HEK293T (cell line): Measurements from ENCODE around the gene DPP3.

Experiments used
- CTCF ChIA-PET: fragments of 350-600 bp; formaldehyde crosslinking; extraction: SDS; loops from one replicate; lab custom pipeline; 2021; ENCODE audit warnings: antibody characterized with exemption, inconsistent platforms; lab: Yijun Ruan, JAX
- POLR2A ChIA-PET: fragments of 350-600 bp; formaldehyde crosslinking; extraction: SDS; loops from one replicate; lab custom pipeline; 2020; ENCODE audit warnings: antibody characterized with exemption, inconsistent platforms; lab: Yijun Ruan, JAX
- DNase-seq: peaks from one replicate; pipeline ENCODE4 v3.0.0; 2012; ENCODE audit warnings: mixed read lengths; ENCODE audit errors: extremely low spot score
- ARNT ChIP-seq: fragments of 450-650 bp; IDR thresholded peaks from 2 replicates; pipeline ENCODE4 v1.6.1; 2017; ENCODE audit warnings: mild to moderate bottlenecking
- BHLHE40 ChIP-seq: fragments of 450-650 bp; IDR thresholded peaks from 2 replicates; pipeline ENCODE4 v1.6.1; 2016; ENCODE audit warnings: mild to moderate bottlenecking, moderate library complexity, borderline replicate concordance
- CTBP1 ChIP-seq: fragments of 450-650 bp; IDR thresholded peaks from 2 replicates; pipeline ENCODE4 v1.6.1; 2016; ENCODE audit warnings: borderline replicate concordance
- ELF4 ChIP-seq: fragments of 450-650 bp; IDR thresholded peaks from 2 replicates; pipeline ENCODE4 v1.6.1; 2017; ENCODE audit warnings: antibody characterized with exemption
- FOXA1 ChIP-seq: fragments of 450-650 bp; IDR thresholded peaks from 2 replicates; pipeline ENCODE4 v1.6.1; 2016; ENCODE audit warnings: mild to moderate bottlenecking
- FOXK2 ChIP-seq: fragments of 450-650 bp; IDR thresholded peaks from 2 replicates; pipeline ENCODE4 v1.6.1; 2016; ENCODE audit warnings: mild to moderate bottlenecking
- FOXM1 ChIP-seq: fragments of 450-650 bp; IDR thresholded peaks from 2 replicates; pipeline ENCODE4 v1.6.1; 2017; ENCODE audit warnings: mild to moderate bottlenecking, borderline replicate concordance
- HDGF ChIP-seq: fragments of 450-650 bp; IDR thresholded peaks from 2 replicates; pipeline ENCODE4 v1.6.1; 2017; ENCODE audit warnings: antibody characterized with exemption, borderline replicate concordance
- L3MBTL2 ChIP-seq: fragments of 450-650 bp; conservative IDR thresholded peaks from 2 replicates; pipeline ENCODE4 v1.6.1; 2016; ENCODE audit warnings: mild to moderate bottlenecking
- LEF1 ChIP-seq: fragments of 450-650 bp; IDR thresholded peaks from 2 replicates; pipeline ENCODE4 v1.6.1; 2017; ENCODE audit warnings: mild to moderate bottlenecking, borderline replicate concordance
- NFRKB ChIP-seq: fragments of 450-650 bp; IDR thresholded peaks from 2 replicates; pipeline ENCODE4 v1.6.1; 2016; ENCODE audit warnings: mild to moderate bottlenecking, moderate library complexity
- SP1 ChIP-seq: fragments of 450-650 bp; IDR thresholded peaks from 2 replicates; pipeline ENCODE4 v1.6.1; 2017
- SUZ12 ChIP-seq: fragments of 450-650 bp; IDR thresholded peaks from 2 replicates; pipeline ENCODE4 v1.6.1; 2016; ENCODE audit warnings: mild to moderate bottlenecking
- TARDBP ChIP-seq: fragments of 450-650 bp; IDR thresholded peaks from 2 replicates; pipeline ENCODE4 v1.6.1; 2016
- ZNF384 ChIP-seq: fragments of 450-650 bp; IDR thresholded peaks from 2 replicates; pipeline ENCODE4 v1.6.1; 2016
- TF ChIP-seq, protein P1 (sequence below): fragments of 450-650 bp; IDR thresholded peaks from 2 replicates; pipeline ENCODE4 v1.6.1; 2016

Gene DPP3

GRCh38 chr11:66443602-66444001 lies 36.6 kb upstream of the DPP3 start:
- no peak for DNase-seq
- TF ChIP-seq CTBP1 = no peak
- TF ChIP-seq BHLHE40 = no peak
- no peak for TF ChIP-seq L3MBTL2
- TF ChIP-seq LEF1 = no peak
- CTCF ChIA-PET = no interaction called here
- POLR2A ChIA-PET = no interaction called here

- TF ChIP-seq LEF1 (no peak), ELF4 (no peak), TARDBP (no peak), CTBP1 (no peak)
- ChIA-PET POLR2A (no interaction called here), CTCF (interaction anchor here (1.4 kb wide), 1 partner anchor 8 kb away, joined by 6 read pairs; the partner anchor contains the start of gene MRPL11)
- no peak for DNase-seq
These were observed 33.2 kb upstream of the DPP3 start for GRCh38 chr11:66447012-66447411.

DNA sequence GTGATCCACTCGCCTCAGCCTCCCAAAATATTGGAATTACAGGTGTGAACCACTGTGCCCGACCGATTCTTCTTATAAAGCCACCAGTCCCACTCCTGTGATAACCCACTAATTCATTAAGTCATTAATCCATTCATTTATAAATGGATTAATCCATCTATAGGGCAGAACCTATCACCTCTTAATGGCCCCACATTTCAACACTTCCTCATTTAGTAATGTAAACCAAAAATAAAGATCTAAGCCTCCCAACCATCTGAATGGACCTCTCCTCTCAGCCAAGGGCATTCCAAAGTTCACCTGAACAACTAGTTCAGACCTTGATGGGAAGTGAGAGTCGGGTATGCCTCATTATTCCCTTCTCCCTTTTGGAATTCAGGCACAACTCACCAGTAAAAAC lies 31.7 kb upstream of the DPP3 start:
- ChIA-PET CTCF (no interaction called here), POLR2A (no interaction called here)
- DNase-seq = no peak
- TF ChIP-seq CTBP1 (no peak), SUZ12 (no peak), NFRKB (no peak), FOXA1 (no peak), ARNT (no peak), FOXK2 (no peak), SP1 (no peak), FOXM1 (no peak), ELF4 (no peak), ZNF384 (no peak), HDGF (no peak), BHLHE40 (no peak)
- TF ChIP-seq, protein P1, sequence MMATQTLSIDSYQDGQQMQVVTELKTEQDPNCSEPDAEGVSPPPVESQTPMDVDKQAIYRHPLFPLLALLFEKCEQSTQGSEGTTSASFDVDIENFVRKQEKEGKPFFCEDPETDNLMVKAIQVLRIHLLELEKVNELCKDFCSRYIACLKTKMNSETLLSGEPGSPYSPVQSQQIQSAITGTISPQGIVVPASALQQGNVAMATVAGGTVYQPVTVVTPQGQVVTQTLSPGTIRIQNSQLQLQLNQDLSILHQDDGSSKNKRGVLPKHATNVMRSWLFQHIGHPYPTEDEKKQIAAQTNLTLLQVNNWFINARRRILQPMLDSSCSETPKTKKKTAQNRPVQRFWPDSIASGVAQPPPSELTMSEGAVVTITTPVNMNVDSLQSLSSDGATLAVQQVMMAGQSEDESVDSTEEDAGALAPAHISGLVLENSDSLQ = no peak

GRCh38 chr11:66450560-66450959 lies 29.7 kb upstream of the DPP3 start:
- DNase-seq = no peak
- no peak for TF ChIP-seq ELF4
- no peak for TF ChIP-seq NFRKB
- TF ChIP-seq CTBP1 = no peak
- ChIA-PET POLR2A (no interaction called here), CTCF (no interaction called here)

GRCh38 chr11:66451663-66452062 lies 28.6 kb upstream of the DPP3 start:
- ChIA-PET CTCF (no interaction called here), POLR2A (no interaction called here)
- no peak for DNase-seq
- TF ChIP-seq FOXM1 = no peak

DNA sequence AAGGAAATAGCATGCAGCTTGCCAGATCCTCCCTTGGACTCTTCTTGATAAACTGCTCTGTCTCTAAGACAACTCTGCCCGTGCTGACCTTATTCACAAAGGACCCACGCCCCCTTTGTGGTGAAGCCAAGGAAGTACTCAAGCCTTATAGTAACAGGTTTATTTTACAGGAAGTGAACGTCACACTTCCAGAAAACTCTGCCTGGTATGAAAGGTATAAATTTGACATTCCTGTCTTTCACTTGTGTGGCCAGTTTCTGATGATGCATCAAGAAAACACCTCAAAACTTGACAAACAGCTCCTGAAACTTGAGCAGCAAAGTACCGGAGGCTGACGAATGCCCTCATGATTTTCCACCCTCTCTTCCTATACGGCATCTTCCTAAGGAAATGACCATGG lies 26.0 kb upstream of the DPP3 start:
- POLR2A ChIA-PET = interaction anchor here (0.9 to 1.3 kb wide), 2 partner anchors 13 to 15 kb away, joined by 3 to 5 read pairs; partner anchors contain the start of genes MRPL11 and PELI3
- no peak for TF ChIP-seq ZNF384
- no peak for TF ChIP-seq BHLHE40
- TF ChIP-seq ELF4 = no peak
- no peak for TF ChIP-seq SP1
- TF ChIP-seq HDGF = no peak
- TF ChIP-seq FOXA1 = no peak
- TF ChIP-seq LEF1 = no peak
- no peak for TF ChIP-seq NFRKB
- no peak for TF ChIP-seq CTBP1
- TF ChIP-seq FOXM1 = no peak
- no peak for TF ChIP-seq FOXK2
- TF ChIP-seq, protein P1 = no peak
- TF ChIP-seq ARNT = no peak
- no peak for TF ChIP-seq SUZ12
- TF ChIP-seq L3MBTL2 = no peak
- no peak for TF ChIP-seq TARDBP
- no peak for DNase-seq
- CTCF ChIA-PET = no interaction called here

- TF ChIP-seq NFRKB (no peak), L3MBTL2 (no peak), HDGF (no peak), BHLHE40 (no peak)
- DNase-seq = no peak
- ChIA-PET POLR2A (interaction anchor here (1.3 kb wide), 1 partner anchor 16 kb away, joined by 5 read pairs; the partner anchor contains the start of gene MRPL11), CTCF (interaction anchor here (0.9 kb wide), 1 partner anchor 66 kb away, joined by 5 read pairs; no protein-coding TSS in a partner anchor)
These were observed 25.4 kb upstream of the DPP3 start for GRCh38 chr11:66454828-66455227.

DNA sequence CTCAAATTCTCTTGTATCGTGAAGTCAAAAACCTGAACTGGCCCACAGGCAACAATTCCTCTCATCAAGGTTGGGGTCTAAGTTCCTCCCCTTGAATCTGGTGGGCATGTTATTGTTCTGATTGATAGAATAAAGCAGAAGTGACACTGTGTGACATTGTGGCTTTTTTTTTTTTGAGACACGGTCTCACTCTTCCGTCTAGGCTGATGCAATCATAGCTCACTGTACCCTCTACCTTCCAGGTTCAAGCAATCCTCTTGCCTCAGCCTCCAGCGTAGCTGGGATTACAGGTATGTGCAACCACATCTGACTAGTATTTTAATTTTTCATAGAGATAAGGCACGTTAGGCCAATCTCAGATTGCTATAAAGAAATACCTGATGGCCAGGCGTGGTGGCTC lies 22.4 kb upstream of the DPP3 start:
- POLR2A ChIA-PET = no interaction called here
- no peak for TF ChIP-seq ZNF384
- TF ChIP-seq CTBP1 = no peak
- no peak for TF ChIP-seq ELF4
- no peak for TF ChIP-seq TARDBP
- no peak for TF ChIP-seq NFRKB
- TF ChIP-seq FOXA1 = no peak
- no peak for TF ChIP-seq FOXM1
- TF ChIP-seq L3MBTL2 = no peak
- no peak for TF ChIP-seq HDGF
- TF ChIP-seq BHLHE40 = no peak
- no peak for TF ChIP-seq FOXK2
- TF ChIP-seq, protein P1 = no peak
- no peak for DNase-seq
- CTCF ChIA-PET = interaction anchor here (0.7 kb wide), 1 partner anchor 220 kb away, joined by 3 read pairs; no protein-coding TSS in a partner anchor
